Motor neuron (in vitro differentiated cells): ENCODE data around the gene RBP4. TPM values are rescaled to one million over a fixed set of nuclear protein-coding genes. Genes with fewer than 3 reads are reported as not detected.

ENCODE experiments used
- ATAC-seq, 8 experiments: fragments of 200-7000 bp; cut with Tn5 transposase; replicated peaks in 6 of 8; 2 replicates each; pipeline ENCODE4 v1.8.0; 2021; ENCODE audit warnings: mild to moderate bottlenecking in 8 of 8, moderate library complexity in 8 of 8
- H3K27ac ChIP-seq, 2 donors: fragments of 250-450 bp; sonication (Bioruptor Pico); 2 replicates each; pipeline ENCODE4 v1.9.0; 2021; ENCODE audit warnings: antibody characterized with exemption in 2 of 2, mild to moderate bottlenecking in 2 of 2, moderate library complexity in 1 of 2
- H3K4me1 ChIP-seq, 2 donors: fragments of 250-450 bp; sonication (Bioruptor Pico); replicated peaks in 1 of 2; 2 replicates each; pipeline ENCODE4 v1.6.1; 2021; ENCODE audit warnings: antibody characterized with exemption in 2 of 2, mild to moderate bottlenecking in 2 of 2, moderate library complexity in 1 of 2
- H3K4me3 ChIP-seq, 5 donors: fragments of 250-450 bp; sonication (Bioruptor Pico); 2 replicates each; pipeline ENCODE4 v1.9.0; 2021; ENCODE audit warnings: antibody characterized with exemption in 5 of 5, mild to moderate bottlenecking in 5 of 5, moderate library complexity in 4 of 5
- WGBS, 10 experiments: fragments of 450-650 bp; shearing (Covaris generic); methylation state at CpG; one replicate each; pipeline ENCODE4 v1.0.0; 2022; 5-methylcytosine and 5-hydroxymethylcytosine counted together
- in situ Hi-C, 9 experiments: fragments of 400-800 bp; cut with MboI; loops; one replicate each; pipeline ENCODE4 v1.15.0; 2021; ENCODE audit warnings: low sequenced_read_pairs in 9 of 9, low pct_unique_long_range_greater_than_20kb in 2 of 9; ENCODE audit not compliant: unreplicated experiment in 9 of 9
- total RNA-seq, 8 experiments: library from RNA; unstranded; fragments of 300-600 nt; gene quantifications; 2 replicates each; pipeline versions ENCODE4 v1.2.3 to v1.2.4, GENCODE V29; 2022

The RBP4 gene
- total RNA-seq, 8 experiments from 2014 or later, result 0.32 to 26.0 (median 1.2) TPM; not detected in 2

DNA sequence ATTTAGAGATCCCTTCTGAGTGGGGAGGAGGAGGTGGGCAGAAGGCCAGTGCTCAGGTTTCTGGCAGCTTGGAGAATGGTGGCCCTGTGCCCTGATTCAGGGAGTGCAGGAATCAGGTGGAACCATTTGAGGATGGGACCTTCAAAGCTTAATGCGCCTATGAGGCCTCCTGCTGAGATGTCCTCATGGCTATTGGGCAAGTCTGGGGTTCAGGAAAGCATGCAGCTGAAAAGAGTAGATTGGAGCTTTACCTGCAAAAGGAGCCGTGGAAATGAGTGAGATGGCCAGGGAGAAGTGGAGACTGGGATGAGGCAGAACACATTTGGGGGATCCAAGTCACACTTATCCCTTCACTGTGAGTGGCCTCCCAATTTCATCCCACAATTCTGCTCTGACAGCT, 28.4 kb downstream of the RBP4 start:
- H3K4me3 ChIP-seq, result no peak overlapping the region
- in situ Hi-C loops, result loop anchor here in 1 of 9 experiments (25.0 kb wide), 1 partner anchor 90 kb away; no protein-coding TSS in a partner anchor
- no peaks in the 10 kb centered on the region for H3K4me1 ChIP-seq
- ATAC-seq, result no peak
- no peak overlapping the region for H3K27ac ChIP-seq
- WGBS, 10 experiments, result 20 to 100% (median 83%) methylated on average over 1 to 2 of the region's 2 CpGs; no CpG with 5 or more reads in 3 of the 10 experiments

DNA sequence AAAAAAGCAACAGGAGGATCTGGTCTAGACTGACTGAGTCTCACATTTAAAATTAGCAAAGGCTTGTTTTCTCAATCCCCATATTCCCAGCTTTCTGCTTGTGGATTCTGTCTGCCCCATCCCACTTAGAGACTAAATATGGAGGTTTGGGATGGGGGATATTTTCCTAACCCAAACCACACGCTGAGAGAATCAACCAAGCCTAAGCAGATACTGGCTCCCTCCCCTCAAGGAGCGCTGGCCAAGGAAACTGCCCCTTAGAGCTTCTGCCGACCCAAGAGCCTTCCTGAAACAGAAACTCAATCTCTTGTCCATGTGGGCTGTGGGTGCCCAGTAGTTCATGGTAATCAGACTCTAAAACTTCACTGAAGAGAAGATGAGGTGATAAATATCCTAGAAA, 30.7 kb downstream of the RBP4 start:
- no peak overlapping the region for H3K4me3 ChIP-seq
- ATAC-seq, result no peak
- H3K27ac ChIP-seq, result no peak overlapping the region
- in situ Hi-C loops, result loop anchor here in 1 of 9 experiments (25.0 kb wide), 1 partner anchor 92 kb away; no protein-coding TSS in a partner anchor
- no peaks in the 10 kb centered on the region for H3K4me1 ChIP-seq
- 0 to 63% (median 31%) methylated on average over 1 to 3 of the region's 3 CpGs; no CpG with 5 or more reads in 1 of the 10 experiments for whole genome bisulfite sequencing, 10 experiments

DNA sequence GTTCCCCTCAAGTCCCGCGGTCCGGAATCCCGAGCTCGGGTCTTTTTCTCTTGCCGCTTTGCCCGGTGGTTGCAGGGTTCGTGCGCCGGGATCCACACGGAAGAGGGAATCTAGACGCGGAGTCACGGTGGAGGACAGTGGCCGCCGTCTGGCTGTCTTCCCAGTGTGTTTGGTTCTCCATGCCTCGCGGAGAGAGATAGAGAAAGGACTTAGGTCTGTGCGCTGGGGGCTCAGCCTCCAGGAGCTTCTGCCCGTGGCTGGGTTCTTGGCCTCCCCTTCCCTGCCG, 33.0 kb downstream of the RBP4 start:
- no peak overlapping the region for H3K27ac ChIP-seq
- 0 to 28% (median 5%) methylated on average over 2 to 20 of the region's 21 CpGs; no CpG with 5 or more reads in 6 of the 10 experiments for WGBS, 10 experiments
- ATAC-seq, result peak in 2 of 8 experiments; percentile 12 to 39
- no peak overlapping the region for H3K4me3 ChIP-seq
- H3K4me1 ChIP-seq, result no peaks in the 10 kb centered on the region
- in situ Hi-C loops, result loop anchor here in 1 of 9 experiments (25.0 kb wide), 1 partner anchor 94 kb away; no protein-coding TSS in a partner anchor

DNA sequence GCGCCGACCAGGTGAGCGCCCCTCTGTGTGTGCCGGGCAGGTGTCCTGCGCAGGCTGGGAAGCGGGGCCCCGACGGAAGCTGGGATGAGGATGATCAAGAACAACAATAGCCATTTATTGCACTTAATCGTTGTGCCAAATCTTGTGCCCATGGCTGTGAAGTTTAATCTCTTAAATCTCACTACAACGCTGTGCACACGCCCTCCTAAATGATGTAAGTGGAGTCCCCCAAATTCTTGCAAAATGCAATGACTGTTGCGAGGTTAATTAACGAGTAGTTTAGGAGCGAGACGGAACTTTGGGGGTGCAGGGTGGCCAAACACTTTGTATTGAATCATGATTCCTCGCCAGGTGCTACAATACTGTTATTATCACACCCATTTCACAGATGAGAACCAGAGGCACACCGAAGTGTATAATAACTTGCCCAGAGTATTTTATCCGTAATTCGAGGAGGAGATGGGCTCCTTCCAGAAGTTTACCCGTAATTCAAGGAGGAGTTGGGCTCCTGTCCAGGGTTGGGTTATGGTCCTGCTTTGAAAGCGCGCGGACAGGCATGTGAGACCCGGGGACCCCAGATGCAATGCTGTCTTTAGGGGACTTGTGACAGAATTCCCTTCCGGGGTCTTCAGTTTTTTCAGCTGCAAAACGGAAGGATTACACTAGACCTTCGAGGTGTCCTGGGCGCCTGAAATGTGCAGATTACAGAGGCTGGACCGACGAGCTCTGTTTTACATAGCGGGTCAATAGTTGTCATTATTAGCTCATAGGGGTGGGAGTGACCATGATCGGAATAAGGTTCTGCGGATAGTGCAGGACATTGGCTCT, 33.5 kb downstream of the RBP4 start:
- H3K4me3 ChIP-seq, result peak overlapping the region in 3 of 5 donors; percentile 22 to 32 (median 26)
- ATAC-seq, result peak in 2 of 8 experiments; percentile 59 to 78
- WGBS, 10 experiments, result 0 to 45% (median 9%) methylated on average over 3 to 17 of the region's 33 CpGs; no CpG with 5 or more reads in 1 of the 10 experiments
- H3K4me1 ChIP-seq, result no peaks in the 10 kb centered on the region
- in situ Hi-C loops, result loop anchor here in 1 of 9 experiments (25.0 kb wide), 1 partner anchor 95 kb away; no protein-coding TSS in a partner anchor
- no peak overlapping the region for H3K27ac ChIP-seq

DNA sequence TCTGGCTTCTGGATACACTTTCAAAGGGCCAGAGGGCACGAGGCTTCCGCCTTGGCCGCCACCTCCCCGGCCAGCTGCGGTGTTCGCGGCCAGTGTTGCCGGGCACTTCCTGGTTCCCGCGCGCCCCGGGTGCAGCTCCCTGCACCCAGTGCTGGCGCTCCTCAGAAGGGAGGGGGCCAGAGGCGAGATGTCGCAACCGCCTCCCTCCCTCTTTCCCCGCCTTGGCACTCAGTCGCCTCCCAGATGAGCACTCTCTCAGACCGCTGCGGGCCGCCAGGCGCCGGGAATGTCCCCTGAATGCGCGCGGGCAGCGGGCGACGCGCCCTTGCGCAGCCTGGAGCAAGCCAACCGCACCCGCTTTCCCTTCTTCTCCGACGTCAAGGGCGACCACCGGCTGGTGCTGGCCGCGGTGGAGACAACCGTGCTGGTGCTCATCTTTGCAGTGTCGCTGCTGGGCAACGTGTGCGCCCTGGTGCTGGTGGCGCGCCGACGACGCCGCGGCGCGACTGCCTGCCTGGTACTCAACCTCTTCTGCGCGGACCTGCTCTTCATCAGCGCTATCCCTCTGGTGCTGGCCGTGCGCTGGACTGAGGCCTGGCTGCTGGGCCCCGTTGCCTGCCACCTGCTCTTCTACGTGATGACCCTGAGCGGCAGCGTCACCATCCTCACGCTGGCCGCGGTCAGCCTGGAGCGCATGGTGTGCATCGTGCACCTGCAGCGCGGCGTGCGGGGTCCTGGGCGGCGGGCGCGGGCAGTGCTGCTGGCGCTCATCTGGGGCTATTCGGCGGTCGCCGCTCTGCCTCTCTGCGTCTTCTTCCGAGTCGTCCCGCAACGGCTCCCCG, 34.4 kb downstream of the RBP4 start, which contains the start of gene FFAR4:
FFAR4 (plus strand) TSS at position 231 of the 842 bp plus-strand sequence; CDS start at position 287, 56 bp downstream.
- no peak within 1 kb of the TSS for H3K27ac ChIP-seq

DNA sequence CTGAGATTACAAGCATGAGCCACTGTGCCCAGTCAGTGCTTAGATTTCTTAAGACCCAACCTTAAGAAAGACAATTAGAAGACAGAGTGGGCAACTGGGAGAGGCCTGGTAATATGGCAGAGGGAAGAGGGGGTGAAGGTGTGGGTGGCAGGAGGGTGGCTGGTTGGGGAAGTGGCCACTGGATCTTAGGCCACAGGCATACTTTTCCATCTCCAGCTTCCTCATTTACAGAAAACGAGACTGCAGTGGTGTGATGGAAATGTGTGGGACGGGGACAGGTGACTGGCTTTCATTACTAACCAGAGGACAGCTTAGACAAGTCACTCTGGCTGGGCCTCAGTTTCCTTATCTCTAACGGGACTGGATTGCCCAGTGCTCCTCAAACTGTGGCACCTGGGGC, 35.6 kb downstream of the RBP4 start:
- in situ Hi-C loops, result loop anchor here in 1 of 9 experiments (25.0 kb wide), 1 partner anchor 97 kb away; no protein-coding TSS in a partner anchor
- Histone ChIP-seq H3K27ac (no peak overlapping the region), H3K4me1 (no peaks in the 10 kb centered on the region), H3K4me3 (no peak overlapping the region)
- ATAC-seq, result no peak
- 20 to 100% (median 75%) methylated on average over 1 to 3 of the region's 3 CpGs; no CpG with 5 or more reads in 4 of the 10 experiments for WGBS, 10 experiments

More for the DNA sequence above, 34.4 kb downstream of the RBP4 start, which contains the start of gene FFAR4:
- in situ Hi-C loops, result loop anchor here in 1 of 9 experiments (25.0 kb wide), 1 partner anchor 96 kb away; no protein-coding TSS in a partner anchor
- Histone ChIP-seq H3K4me1 (no peaks in the 10 kb centered on the region), H3K4me3 (peak within 1 kb of the TSS; percentile 21 to 32 (median 26))
- 0 to 4% (median 1%) methylated on average over 4 to 19 of the region's 85 CpGs; no CpG with 5 or more reads in 6 of the 10 experiments for WGBS, 10 experiments
- peak; percentile 47 to 86 (median 70) for ATAC-seq

DNA sequence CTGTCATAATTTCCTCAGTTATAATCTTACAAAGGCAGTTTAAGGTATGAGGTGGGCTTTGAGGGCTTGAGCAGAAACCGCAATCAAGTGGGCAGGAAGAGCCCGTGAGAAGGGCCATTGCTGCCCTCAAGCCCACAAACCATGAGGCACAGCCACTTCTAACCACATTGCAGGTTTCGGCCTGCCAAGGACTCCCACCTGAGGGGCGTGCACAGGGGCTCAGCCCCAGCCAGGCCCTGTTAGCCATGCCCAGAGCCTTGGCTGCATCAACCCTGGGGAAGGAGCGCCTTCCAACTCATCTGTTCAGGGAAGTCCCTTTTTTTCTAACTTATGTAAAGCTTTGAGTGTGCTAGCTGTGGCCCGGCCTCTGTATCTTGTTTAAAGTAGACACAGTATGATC, 40.5 kb downstream of the RBP4 start:
- 40 to 100% (median 85%) methylated on average over 1 to 4 of the region's 6 CpGs; no CpG with 5 or more reads in 3 of the 10 experiments for WGBS, 10 experiments
- ATAC-seq, result no peak
- no peaks in the 10 kb centered on the region for H3K4me1 ChIP-seq
- H3K27ac ChIP-seq, result no peak overlapping the region
- in situ Hi-C loops, result loop anchor here in 1 of 9 experiments (25.0 kb wide), 1 partner anchor 102 kb away; no protein-coding TSS in a partner anchor
- no peak overlapping the region for H3K4me3 ChIP-seq

DNA sequence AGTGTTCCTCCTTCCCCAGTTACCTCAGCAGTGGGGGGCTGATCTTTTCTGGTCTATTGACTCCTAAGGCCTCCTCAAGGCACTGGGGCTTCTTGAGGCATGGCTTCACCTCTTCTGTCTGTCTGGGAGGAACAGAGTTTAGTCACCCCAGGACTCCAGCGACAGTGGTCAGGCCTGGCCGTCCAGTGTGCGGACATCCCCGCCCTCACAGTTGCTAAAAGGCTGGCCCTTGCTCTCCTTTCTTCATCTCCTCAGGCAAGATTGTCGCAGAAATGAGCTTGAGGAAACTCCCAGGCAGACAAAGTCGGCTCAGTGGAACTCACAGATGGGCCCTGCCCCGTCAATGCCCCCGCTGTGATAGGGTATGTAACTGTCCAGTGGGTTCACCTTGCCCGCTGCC, 41.5 kb downstream of the RBP4 start:
- WGBS, 10 experiments, result 54 to 85% (median 69%) methylated on average over 1 to 8 of the region's 9 CpGs; no CpG with 5 or more reads in 6 of the 10 experiments
- H3K27ac ChIP-seq, result no peak overlapping the region
- ATAC-seq, result no peak
- H3K4me1 ChIP-seq, result peaks cover 6 to 9% of the 10 kb centered on the region in 2 donors
- in situ Hi-C loops, result loop anchor here in 1 of 9 experiments (25.0 kb wide), 1 partner anchor 103 kb away; no protein-coding TSS in a partner anchor
- no peak overlapping the region for H3K4me3 ChIP-seq

DNA sequence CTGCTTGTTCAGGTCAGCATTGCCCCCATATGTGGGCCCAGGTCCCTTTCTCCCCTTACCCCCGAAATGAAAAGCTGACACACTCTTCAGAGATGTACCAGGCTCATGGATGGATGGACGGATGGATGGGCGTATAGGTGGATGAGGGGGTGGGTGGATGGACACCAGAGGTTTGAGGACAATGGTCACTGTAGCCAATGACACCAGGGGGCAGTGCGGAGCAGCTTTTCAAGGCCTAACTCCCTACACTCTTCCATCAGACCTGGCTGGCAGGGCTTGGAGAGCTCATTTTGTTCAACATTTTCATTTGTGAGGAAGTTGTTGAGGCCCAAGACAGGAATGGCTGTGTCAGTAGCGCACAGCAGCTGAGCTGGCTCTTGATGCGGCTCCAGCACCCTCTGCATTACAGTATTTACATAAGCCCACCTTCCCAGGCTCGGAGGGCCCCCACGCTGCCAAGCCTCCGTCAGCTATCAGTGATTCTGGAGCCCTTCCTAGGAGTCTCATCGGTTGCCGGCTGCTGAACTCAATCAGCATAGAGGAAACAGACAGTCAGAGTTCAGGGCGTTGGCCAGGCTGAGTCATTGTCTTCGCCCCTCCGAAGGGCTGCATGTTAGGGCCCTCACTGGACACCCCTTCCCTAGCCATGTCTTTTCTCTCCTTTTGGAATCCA, 46.1 kb downstream of the RBP4 start:
- ATAC-seq, result peak; percentile 45 to 97 (median 72)
- 0 to 60% (median 53%) methylated on average over 2 to 8 of the region's 14 CpGs; no CpG with 5 or more reads in 3 of the 10 experiments for WGBS, 10 experiments
- H3K4me3 ChIP-seq, result no peak overlapping the region
- peaks cover 15 to 21% of the 10 kb centered on the region in 2 donors for H3K4me1 ChIP-seq
- in situ Hi-C loops, result loop anchor here in 1 of 9 experiments (25.0 kb wide), 1 partner anchor 107 kb away; no protein-coding TSS in a partner anchor
- H3K27ac ChIP-seq, result no peak overlapping the region

DNA sequence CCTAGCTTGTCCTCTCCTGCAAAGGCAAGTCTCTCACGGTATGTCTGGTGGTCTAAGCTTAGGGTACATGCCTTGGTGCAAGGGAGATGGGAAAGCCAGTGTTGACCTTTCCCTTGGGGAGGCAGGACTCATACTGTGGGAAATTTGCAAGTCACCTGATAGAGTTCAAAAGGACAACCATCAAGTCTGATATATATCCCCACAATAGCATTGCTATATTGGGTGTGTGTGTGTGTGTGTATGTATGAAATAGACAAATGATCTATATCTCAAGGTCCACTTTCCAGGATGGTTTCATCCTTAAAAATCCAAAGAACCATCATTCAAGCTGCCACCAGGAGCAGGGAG, 46.7 kb downstream of the RBP4 start:
- peak overlapping the region; percentile 33 to 53 for H3K27ac ChIP-seq
- peaks cover 15 to 21% of the 10 kb centered on the region in 2 donors for H3K4me1 ChIP-seq
- in situ Hi-C loops, result loop anchor here in 1 of 9 experiments (25.0 kb wide), 1 partner anchor 108 kb away; no protein-coding TSS in a partner anchor
- ATAC-seq, result peak in 4 of 8 experiments; percentile 31 to 61 (median 58)
- H3K4me3 ChIP-seq, result no peak overlapping the region
- 60 to 100% methylated on average over 1 of the region's 1 CpG; no CpG with 5 or more reads in 8 of the 10 experiments for WGBS, 10 experiments

DNA sequence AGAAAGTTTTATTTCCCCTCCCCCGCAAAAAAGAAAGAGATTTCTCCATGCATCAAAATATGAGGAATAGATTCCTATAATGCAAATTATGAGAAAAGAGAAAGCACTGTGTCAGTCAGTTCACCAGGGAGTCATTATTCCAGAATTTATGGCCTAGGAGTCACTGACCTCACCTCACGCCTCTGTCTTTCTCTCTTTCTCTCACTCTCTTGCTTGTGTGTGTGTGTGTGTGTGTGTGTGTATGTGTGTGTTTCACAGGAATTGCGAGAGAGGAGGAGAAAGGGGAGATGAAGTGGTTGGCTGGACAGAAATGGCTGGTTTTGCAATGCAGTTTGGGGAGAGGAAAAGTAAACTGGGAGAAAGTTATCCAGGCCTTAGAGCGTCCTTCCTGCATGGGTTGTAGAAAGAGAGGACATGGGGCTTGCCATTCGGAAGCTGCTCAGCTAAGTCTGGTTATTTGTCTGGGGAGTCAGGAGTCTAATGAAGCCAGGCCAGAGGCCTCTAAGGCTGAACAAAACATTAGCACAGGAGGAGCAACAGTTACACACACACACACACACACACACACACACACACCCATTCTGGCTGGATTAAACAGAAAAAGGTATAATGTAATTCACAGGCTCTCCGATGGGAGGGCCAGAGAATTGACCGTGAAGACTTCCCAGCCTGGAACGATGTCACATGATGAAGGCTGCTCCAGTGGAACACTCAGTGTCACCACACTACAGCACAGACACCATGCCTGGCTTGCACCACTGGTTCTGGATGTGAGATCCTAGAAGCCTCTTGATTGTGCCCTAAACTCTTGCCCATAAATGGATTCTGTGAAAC, 47.3 kb downstream of the RBP4 start:
- Histone ChIP-seq H3K4me3 (no peak overlapping the region), H3K4me1 (peaks cover 15 to 21% of the 10 kb centered on the region in 2 donors), H3K27ac (peak overlapping the region; percentile 33 to 53)
- WGBS, 10 experiments, result 42 to 89% (median 63%) methylated on average over 2 to 5 of the region's 8 CpGs; no CpG with 5 or more reads in 2 of the 10 experiments
- peak in 7 of 8 experiments; percentile 2 to 82 (median 77) for ATAC-seq
- in situ Hi-C loops, result loop anchor here in 1 of 9 experiments (25.0 kb wide), 1 partner anchor 109 kb away; no protein-coding TSS in a partner anchor
